H9 (cell line): ENCODE results near the gene ERC1. TPM values are rescaled to one million over a fixed set of nuclear protein-coding genes. Genes with fewer than 3 reads are reported as not detected.

ENCODE experiments used
- DNase-seq: peaks from one replicate; pipeline ENCODE4 v3.0.0-alpha.2; 2017
- H2AFZ ChIP-seq: one replicate; pipeline ENCODE4 v1.6.1; 2013; ENCODE audit warnings: mild to moderate bottlenecking, low read length, control low read depth, moderate library complexity
- H2AK5ac ChIP-seq: 2 replicates; pipeline ENCODE4 v1.6.1; 2013; ENCODE audit warnings: low read length, control low read depth, mixed read lengths; ENCODE audit not compliant: insufficient read length
- H2BK120ac ChIP-seq: one replicate; pipeline ENCODE4 v1.6.1; 2013; ENCODE audit warnings: low read depth, mild to moderate bottlenecking, low read length, control low read depth, inconsistent platforms; ENCODE audit not compliant: poor library complexity, severe bottlenecking
- H2BK12ac ChIP-seq: 2 replicates; pipeline ENCODE4 v1.6.1; 2013; ENCODE audit warnings: low read length, control low read depth, mixed read lengths, low read depth; ENCODE audit not compliant: insufficient read length
- H2BK15ac ChIP-seq: 2 replicates; pipeline ENCODE4 v1.6.1; 2013; ENCODE audit warnings: low read depth, low read length, control low read depth
- H2BK20ac ChIP-seq: one replicate; pipeline ENCODE4 v1.6.1; 2013; ENCODE audit warnings: low read depth, mild to moderate bottlenecking, low read length, control low read depth, inconsistent platforms; ENCODE audit not compliant: poor library complexity, severe bottlenecking
- H2BK5ac ChIP-seq: 2 replicates; pipeline ENCODE4 v1.6.1; 2013; ENCODE audit warnings: low read length, control low read depth, mixed read lengths; ENCODE audit not compliant: insufficient read length
- H3K14ac ChIP-seq: 2 replicates; pipeline ENCODE4 v1.6.1; 2013; ENCODE audit warnings: low read length, control low read depth; ENCODE audit not compliant: insufficient read depth
- H3K18ac ChIP-seq: 2 replicates; pipeline ENCODE4 v1.6.1; 2013; ENCODE audit warnings: low read depth, mild to moderate bottlenecking, mixed read lengths, low read length, control low read depth; ENCODE audit not compliant: insufficient read length
- H3K23ac ChIP-seq: 2 replicates; pipeline ENCODE4 v1.6.1; 2013; ENCODE audit warnings: low read length, control low read depth, mixed read lengths, low read depth; ENCODE audit not compliant: insufficient read length
- H3K23me2 ChIP-seq: 2 replicates; pipeline ENCODE4 v1.6.1; 2013; ENCODE audit warnings: low read depth, mild to moderate bottlenecking, mixed read lengths, low read length, control low read depth; ENCODE audit not compliant: insufficient read length, poor library complexity, severe bottlenecking
- H3K27ac ChIP-seq: 2 replicates; pipeline ENCODE4 v1.5.1; 2013; ENCODE audit warnings: low read length, control low read depth, mixed read lengths, low read depth; ENCODE audit not compliant: insufficient read length
- H3K27me3 ChIP-seq: 2 replicates; pipeline ENCODE4 v1.6.1; 2013; ENCODE audit warnings: low read length, control low read depth, inconsistent platforms; ENCODE audit not compliant: insufficient read depth
- H3K4ac ChIP-seq: 2 replicates; pipeline ENCODE4 v1.6.1; 2013; ENCODE audit warnings: low read depth, mild to moderate bottlenecking, control low read depth, inconsistent platforms, low read length, moderate library complexity
- H3K4me1 ChIP-seq: 2 replicates; pipeline ENCODE4 v1.6.1; 2013; ENCODE audit warnings: low read length, control low read depth, inconsistent platforms; ENCODE audit not compliant: insufficient read depth
- H3K4me2 ChIP-seq: 2 replicates; pipeline ENCODE4 v1.6.1; 2013; ENCODE audit warnings: low read length, control low read depth, mixed read lengths; ENCODE audit not compliant: insufficient read length, insufficient read depth
- H3K56ac ChIP-seq: 2 replicates; pipeline ENCODE4 v1.6.1; 2013; ENCODE audit warnings: low read depth, mild to moderate bottlenecking, mixed read lengths, low read length, control low read depth; ENCODE audit not compliant: insufficient read length
- H3K79me1 ChIP-seq: 2 replicates; pipeline ENCODE4 v1.6.1; 2013; ENCODE audit warnings: low read depth, mild to moderate bottlenecking, moderate library complexity, low read length, control low read depth, inconsistent platforms; ENCODE audit not compliant: insufficient read depth, poor library complexity, severe bottlenecking
- H3K79me2 ChIP-seq: 2 replicates; pipeline ENCODE4 v1.6.1; 2013; ENCODE audit warnings: low read length, control low read depth, inconsistent platforms; ENCODE audit not compliant: insufficient read depth
- H3K9ac ChIP-seq: 2 replicates; pipeline ENCODE4 v1.6.1; 2013; ENCODE audit warnings: low read length, control low read depth, mixed read lengths; ENCODE audit not compliant: insufficient read length; ENCODE audit errors: extremely low read depth
- H3K9me3 ChIP-seq: one replicate; pipeline ENCODE4 v1.6.1; 2013; ENCODE audit warnings: low read depth, low read length, inconsistent platforms; ENCODE audit not compliant: control insufficient read depth
- H3T11ph ChIP-seq: one replicate; pipeline ENCODE4 v1.6.1; 2013; ENCODE audit warnings: mild to moderate bottlenecking, low read length, control low read depth, inconsistent platforms
- H4K20me1 ChIP-seq: one replicate; pipeline ENCODE4 v1.6.1; 2013; ENCODE audit not compliant: control insufficient read depth, insufficient read length, insufficient read depth
- H4K5ac ChIP-seq: 2 replicates; pipeline ENCODE4 v1.6.1; 2013; ENCODE audit warnings: low read depth, mild to moderate bottlenecking, mixed read lengths, low read length, control low read depth; ENCODE audit not compliant: insufficient read length
- H4K8ac ChIP-seq: replicated peaks from 2 replicates; pipeline ENCODE4 v1.6.1; 2013; ENCODE audit warnings: low read length, control low read depth, mixed read lengths, low read depth; ENCODE audit not compliant: insufficient read length
- H4K91ac ChIP-seq: 2 replicates; pipeline ENCODE4 v1.6.1; 2013; ENCODE audit warnings: low read depth, mild to moderate bottlenecking, moderate library complexity, mixed read lengths, low read length, control low read depth; ENCODE audit not compliant: insufficient read length
- H3K27ac Mint-ChIP-seq, 3 experiments: 2 replicates in 2 of 3; 3 replicates in 1 of 3; pipeline ENCODE4 v1.8.0; 2020 to 2021; ENCODE audit warnings: mixed read lengths in 3 of 3, mild to moderate bottlenecking in 1 of 3, moderate library complexity in 1 of 3
- H3K27me3 Mint-ChIP-seq: 2 replicates; pipeline ENCODE4 v1.8.0; 2021; ENCODE audit warnings: low read depth, mild to moderate bottlenecking, moderate library complexity, mixed read lengths
- H3K36me3 Mint-ChIP-seq, 3 experiments: 2 replicates in 2 of 3; 3 replicates in 1 of 3; pipeline ENCODE4 v1.8.0; 2020 to 2021; ENCODE audit warnings: low read depth in 3 of 3, mixed read lengths in 3 of 3; ENCODE audit not compliant: insufficient read depth in 1 of 3
- H3K4me1 Mint-ChIP-seq, 2 experiments: 2 replicates each; pipeline ENCODE4 v1.8.0; 2020; ENCODE audit warnings: mixed read lengths in 2 of 2
- H3K4me3 Mint-ChIP-seq, 2 experiments: 2 replicates in 1 of 2; 3 replicates in 1 of 2; pipeline ENCODE4 v1.8.0; 2020 to 2021; ENCODE audit warnings: mild to moderate bottlenecking in 2 of 2, mixed read lengths in 2 of 2, moderate library complexity in 1 of 2
- H3K9me3 Mint-ChIP-seq, 2 experiments: 2 replicates in 1 of 2; 3 replicates in 1 of 2; pipeline ENCODE4 v1.8.0; 2020; ENCODE audit warnings: mild to moderate bottlenecking in 2 of 2, mixed read lengths in 2 of 2, moderate library complexity in 1 of 2
- WGBS: extraction: QIAGEN DNeasy Blood & Tissue Kit; methylation state at CpG from one replicate; pipeline ENCODE4 v1.1.7; 2013; ENCODE audit warnings: missing lambda C conversion rate, low lambda C conversion rate, mixed read lengths; ENCODE audit not compliant: insufficient read length; ENCODE audit errors: extremely low coverage; 5-methylcytosine and 5-hydroxymethylcytosine counted together
- total RNA-seq: library from RNA; stranded (reverse); gene quantifications from 2 replicates; pipeline ENCODE4 v1.2.1, GENCODE V29; 2021
- TF ChIP-seq, protein P1 (sequence below): fragments of 200-600 bp; sonication (generic); conservative IDR thresholded peaks from 3 replicates; pipeline ENCODE4 v1.8.0; 2021; ENCODE audit warnings: antibody characterized with exemption, mild to moderate bottlenecking

The ERC1 gene
- total RNA-seq, 1 experiment from 2014 or later: 51.2 TPM

- H3K18ac ChIP-seq: no peak overlapping the region
- H3K27me3 ChIP-seq: no peaks in the 10 kb centered on the region
- Mint-ChIP-seq H3K4me1 (peaks cover 8 to 15% of the 10 kb centered on the region in 2 experiments), H3K27ac (no peak overlapping the region; a peak in 1 of 7 replicates), H3K27me3 (no peaks in the 10 kb centered on the region), H3K36me3 (peaks cover 0 to 1% (median 0%) of the 10 kb centered on the region in 3 experiments; a peak in 2 of 7 replicates), H3K4me3 (no peak overlapping the region), H3K9me3 (no peaks in the 10 kb centered on the region)
- peaks cover 5% of the 10 kb centered on the region; the same call in 1 of the 2 replicates for H3K4me1 ChIP-seq
- H2BK20ac ChIP-seq: no peak overlapping the region
- H3K27ac ChIP-seq: no peak overlapping the region
- H3K14ac ChIP-seq: no peak overlapping the region
- H2AFZ ChIP-seq: no peak overlapping the region
- H3T11ph ChIP-seq: no peak overlapping the region
- no peak overlapping the region for H4K91ac ChIP-seq
- H2AK5ac ChIP-seq: no peak overlapping the region
- H4K5ac ChIP-seq: no peak overlapping the region
- H3K4ac ChIP-seq: no peak overlapping the region
- no peaks in the 10 kb centered on the region for H3K9me3 ChIP-seq
- no peak for DNase-seq
- no peak overlapping the region for H2BK15ac ChIP-seq
- no peak overlapping the region for H2BK120ac ChIP-seq
- H2BK5ac ChIP-seq: no peak overlapping the region
- no CpG with 5 or more reads among the region's 4 CpGs for WGBS
- TF ChIP-seq, protein P1, sequence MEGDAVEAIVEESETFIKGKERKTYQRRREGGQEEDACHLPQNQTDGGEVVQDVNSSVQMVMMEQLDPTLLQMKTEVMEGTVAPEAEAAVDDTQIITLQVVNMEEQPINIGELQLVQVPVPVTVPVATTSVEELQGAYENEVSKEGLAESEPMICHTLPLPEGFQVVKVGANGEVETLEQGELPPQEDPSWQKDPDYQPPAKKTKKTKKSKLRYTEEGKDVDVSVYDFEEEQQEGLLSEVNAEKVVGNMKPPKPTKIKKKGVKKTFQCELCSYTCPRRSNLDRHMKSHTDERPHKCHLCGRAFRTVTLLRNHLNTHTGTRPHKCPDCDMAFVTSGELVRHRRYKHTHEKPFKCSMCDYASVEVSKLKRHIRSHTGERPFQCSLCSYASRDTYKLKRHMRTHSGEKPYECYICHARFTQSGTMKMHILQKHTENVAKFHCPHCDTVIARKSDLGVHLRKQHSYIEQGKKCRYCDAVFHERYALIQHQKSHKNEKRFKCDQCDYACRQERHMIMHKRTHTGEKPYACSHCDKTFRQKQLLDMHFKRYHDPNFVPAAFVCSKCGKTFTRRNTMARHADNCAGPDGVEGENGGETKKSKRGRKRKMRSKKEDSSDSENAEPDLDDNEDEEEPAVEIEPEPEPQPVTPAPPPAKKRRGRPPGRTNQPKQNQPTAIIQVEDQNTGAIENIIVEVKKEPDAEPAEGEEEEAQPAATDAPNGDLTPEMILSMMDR: no peak
- no peak overlapping the region for H4K8ac ChIP-seq
- H3K9ac ChIP-seq: no peak overlapping the region
- no peaks in the 10 kb centered on the region for H3K79me1 ChIP-seq
- H3K23ac ChIP-seq: no peak overlapping the region
- no peaks in the 10 kb centered on the region for H3K23me2 ChIP-seq
- H2BK12ac ChIP-seq: no peak overlapping the region
- no peak overlapping the region for H3K56ac ChIP-seq
- H3K4me2 ChIP-seq: no peak overlapping the region
- no peaks in the 10 kb centered on the region for H3K79me2 ChIP-seq
- H4K20me1 ChIP-seq: no peaks in the 10 kb centered on the region
These were observed 293.6 kb downstream of the ERC1 start for GRCh38 chr12:1284611-1285010.
